GM12873 (cell line): ENCODE results near the gene SEMA5B.

Experiments
- TF ChIP-seq, protein P1 (sequence below): IDR thresholded peaks from 2 replicates; pipeline ENCODE4 v1.5.1; 2012; ENCODE audit warnings: low read depth, mild to moderate bottlenecking, moderate library complexity, low read length, control low read depth; ENCODE audit not compliant: insufficient read depth; ENCODE audit errors: missing control alignments

Gene SEMA5B

GRCh38 chr3:122928396-122929187, 99.0 kb downstream of the SEMA5B start:
- TF ChIP-seq, protein P1, sequence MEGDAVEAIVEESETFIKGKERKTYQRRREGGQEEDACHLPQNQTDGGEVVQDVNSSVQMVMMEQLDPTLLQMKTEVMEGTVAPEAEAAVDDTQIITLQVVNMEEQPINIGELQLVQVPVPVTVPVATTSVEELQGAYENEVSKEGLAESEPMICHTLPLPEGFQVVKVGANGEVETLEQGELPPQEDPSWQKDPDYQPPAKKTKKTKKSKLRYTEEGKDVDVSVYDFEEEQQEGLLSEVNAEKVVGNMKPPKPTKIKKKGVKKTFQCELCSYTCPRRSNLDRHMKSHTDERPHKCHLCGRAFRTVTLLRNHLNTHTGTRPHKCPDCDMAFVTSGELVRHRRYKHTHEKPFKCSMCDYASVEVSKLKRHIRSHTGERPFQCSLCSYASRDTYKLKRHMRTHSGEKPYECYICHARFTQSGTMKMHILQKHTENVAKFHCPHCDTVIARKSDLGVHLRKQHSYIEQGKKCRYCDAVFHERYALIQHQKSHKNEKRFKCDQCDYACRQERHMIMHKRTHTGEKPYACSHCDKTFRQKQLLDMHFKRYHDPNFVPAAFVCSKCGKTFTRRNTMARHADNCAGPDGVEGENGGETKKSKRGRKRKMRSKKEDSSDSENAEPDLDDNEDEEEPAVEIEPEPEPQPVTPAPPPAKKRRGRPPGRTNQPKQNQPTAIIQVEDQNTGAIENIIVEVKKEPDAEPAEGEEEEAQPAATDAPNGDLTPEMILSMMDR = no peak

DNA sequence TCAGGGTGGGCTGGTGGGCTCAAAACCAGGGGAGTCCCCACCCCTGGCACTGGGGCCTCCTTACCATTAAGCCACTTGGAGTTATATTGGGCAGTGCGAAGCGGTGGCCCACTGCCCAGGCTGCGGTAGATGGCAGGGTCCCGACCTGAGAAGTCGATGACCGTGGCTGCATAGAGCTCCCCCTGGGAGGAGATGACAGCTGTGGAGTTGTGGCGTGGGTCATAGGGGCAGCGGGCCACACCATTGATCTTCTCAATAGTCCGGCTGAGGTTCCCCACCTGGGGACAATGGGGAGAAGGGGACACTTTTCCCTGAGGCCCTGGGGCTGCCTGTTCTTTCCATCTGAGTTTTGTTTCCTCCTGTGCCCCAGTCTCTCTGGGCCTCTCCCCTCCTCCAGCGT, 99.8 kb downstream of the SEMA5B start:
- TF ChIP-seq, protein P1 = no peak

- TF ChIP-seq, protein P1 = no peak
Measured at GRCh38 chr3:122926811-122927210, 100.8 kb downstream of the SEMA5B start.

DNA sequence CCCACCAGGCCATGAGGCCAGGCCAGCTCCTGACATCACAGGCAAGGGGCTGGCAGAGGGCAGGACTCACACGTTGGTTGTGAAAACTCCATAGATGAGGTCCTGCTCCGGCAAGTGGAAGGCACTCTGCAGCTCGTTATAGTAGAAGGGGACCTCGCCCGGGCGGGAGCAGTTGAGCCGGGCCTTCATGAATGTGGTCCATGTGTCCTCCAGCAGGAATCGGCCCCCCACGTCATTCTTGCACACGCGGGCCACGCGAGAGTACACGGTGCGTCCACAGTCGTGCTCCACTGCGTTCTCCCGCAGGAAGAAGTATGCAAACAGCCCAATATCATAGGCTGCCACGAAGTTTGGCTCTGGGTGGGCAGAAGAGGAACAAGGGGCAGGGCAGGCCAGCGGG, 101.2 kb downstream of the SEMA5B start:
- TF ChIP-seq, protein P1 = no peak

- TF ChIP-seq, protein P1 = no peak
Measured at GRCh38 chr3:122925756-122926155, 101.8 kb downstream of the SEMA5B start.

DNA sequence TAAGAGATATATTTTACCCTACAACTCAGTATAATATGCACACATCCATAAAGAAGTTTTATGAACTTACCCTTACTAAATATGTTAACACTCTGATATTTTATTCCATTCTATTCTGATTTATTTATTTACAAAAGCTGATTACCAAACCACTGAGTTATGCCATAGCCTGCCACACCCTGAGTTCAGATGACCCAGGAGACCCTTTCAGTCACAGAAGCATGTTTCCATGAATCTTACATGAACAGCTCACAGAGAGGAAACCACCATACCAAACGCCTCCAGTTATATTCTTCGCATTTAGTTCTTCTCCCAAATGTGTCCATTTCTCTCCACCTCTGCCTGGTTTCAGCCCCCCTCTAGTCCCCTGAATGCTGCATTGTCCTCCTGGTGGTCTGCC, 103.5 kb downstream of the SEMA5B start:
- TF ChIP-seq, protein P1 = no peak

GRCh38 chr3:122923611-122924010, 104.0 kb downstream of the SEMA5B start:
- TF ChIP-seq, protein P1 = no peak
